GM21825 (cell line): ENCODE data around the gene GLOD5.

Source experiments
- ATAC-seq: cut with Tn5 transposase; IDR thresholded peaks from one replicate; pipeline ENCODE4 v1.9.1; 2021; ENCODE audit warnings: mild to moderate bottlenecking, moderate library complexity; ENCODE audit not compliant: unreplicated experiment

Gene GLOD5

DNA sequence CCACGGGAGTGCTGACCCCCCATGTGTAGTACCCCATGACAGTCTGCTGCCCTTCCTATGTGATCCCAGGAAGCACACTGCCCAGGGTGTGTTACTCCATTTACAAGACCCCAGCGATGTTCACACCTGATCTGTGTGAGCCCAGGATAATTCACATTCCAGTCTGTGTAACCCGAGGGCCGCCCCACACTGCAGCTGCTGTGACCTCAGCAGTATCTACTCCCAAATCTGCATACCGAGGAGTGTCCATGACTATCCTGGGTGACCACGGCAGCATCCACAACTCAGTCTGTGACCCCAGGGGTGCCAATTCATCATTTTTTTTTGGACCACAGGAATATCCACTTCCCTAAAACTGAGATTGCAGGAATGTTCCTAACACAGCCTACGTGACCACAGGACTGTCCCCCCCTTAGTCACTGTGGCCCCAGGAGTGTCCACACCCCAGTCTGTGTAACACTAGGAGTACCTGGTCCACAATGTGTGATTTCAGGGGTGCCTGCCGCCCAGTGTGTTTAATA lies 7.8 kb upstream of the GLOD5 start:
- no peak for ATAC-seq

DNA sequence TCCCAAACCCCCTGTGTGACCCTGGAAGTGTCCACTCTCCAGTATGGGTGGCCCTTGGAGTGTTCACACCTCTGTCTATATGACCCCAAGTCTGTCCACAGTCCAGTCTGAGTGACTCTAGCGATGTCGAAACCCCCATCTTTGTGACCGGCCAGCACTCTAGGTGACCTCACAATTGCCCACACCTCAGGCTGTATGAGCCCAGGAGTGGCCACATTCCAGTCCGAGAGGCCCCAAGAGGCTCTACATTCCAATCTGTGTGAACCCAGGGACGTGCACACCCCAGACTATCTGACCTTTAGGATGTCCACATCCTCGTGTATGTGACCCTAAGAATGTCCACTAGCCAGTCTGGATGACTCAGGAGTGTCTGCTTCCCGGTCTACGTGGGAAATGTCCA lies 7.3 kb upstream of the GLOD5 start:
- ATAC-seq, result no peak

DNA sequence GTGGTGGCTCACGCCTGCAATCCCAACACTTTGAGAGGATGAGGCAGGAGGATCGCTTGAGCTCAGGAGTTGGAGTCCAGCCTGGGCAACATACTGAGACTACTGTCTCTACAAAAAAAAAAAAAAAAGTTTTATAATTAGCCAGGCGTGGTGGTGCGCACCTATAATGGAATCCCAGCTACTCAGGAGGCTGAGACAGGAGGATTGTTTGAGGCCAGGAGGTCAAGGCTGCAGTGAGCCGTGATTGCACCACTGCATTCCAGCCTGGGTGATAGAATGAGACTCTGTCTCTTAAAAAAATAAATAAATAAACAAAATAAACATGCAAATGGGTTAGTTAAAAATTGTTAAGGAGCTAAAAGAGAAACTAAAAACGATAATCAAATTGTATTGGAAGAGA lies 7.7 kb downstream of the GLOD5 start:
- ATAC-seq, result no peak

DNA sequence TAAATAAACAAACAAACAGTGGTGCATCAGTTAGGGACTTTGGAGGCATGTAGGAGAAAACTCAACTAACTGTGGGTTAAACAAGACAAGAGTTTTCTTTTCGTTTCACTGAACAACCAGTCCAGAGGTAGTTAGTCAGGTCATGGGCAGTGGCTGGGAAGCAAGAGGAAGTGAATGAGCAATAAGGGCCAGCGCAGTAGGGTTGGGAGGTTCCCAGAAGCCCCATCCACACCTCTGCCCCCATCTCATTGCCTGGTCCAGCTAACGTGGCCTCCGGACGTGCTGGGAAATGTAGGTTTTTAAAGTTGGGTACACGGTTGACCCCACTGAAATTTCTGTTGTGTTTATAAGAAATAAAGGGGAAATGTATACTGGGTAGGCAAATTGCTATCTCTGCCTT lies 8.7 kb downstream of the GLOD5 start:
- no peak for ATAC-seq

DNA sequence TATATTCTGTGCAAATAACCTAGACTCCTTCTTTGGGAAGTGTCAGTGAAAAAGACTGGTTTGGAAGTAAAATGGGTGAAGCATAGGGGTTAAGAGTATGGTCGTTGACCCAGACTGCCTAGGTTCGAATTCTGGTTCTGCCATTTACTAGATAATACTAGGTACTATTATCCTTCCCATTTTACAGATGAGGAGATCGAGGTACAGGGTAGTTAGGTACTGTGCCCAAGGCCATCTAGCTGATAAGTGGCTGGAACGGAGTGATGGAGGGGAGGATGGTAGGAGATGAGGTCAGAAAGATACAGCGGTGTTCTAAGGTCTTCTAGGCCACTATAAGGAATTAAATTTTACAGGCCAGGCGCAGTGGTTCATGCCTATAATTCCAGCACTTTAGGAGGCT lies 11.1 kb downstream of the GLOD5 start:
- ATAC-seq, result no peak

DNA sequence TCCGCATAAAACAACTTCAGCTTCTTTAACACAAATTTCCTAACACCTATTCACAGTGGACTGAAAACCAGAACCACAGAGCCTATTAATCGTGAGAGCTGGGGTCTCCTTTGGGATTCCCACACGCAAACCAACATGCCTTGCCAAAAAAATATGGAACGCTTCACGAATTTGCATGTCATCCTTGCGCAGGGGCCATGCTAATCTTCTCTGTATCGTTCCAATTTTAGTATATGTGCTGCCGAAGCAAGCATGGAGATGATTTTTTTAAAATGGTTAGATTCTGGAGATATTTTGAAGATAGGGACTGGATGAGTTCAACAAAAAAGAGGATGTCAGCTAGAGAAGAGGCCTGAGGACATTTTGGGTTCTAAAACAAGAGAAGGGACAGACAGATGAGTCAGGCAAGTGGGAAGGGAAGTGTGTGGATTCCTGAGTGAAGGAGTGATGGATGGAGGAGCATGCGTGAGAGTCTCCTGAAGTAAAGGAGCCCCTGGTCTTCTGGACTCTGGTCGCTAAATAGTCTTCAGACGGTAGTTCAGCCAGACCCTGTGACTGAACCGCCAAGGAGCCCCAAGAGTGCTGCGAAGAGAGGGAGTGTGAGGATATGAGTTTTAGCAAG lies 15.4 kb downstream of the GLOD5 start:
- no peak for ATAC-seq

DNA sequence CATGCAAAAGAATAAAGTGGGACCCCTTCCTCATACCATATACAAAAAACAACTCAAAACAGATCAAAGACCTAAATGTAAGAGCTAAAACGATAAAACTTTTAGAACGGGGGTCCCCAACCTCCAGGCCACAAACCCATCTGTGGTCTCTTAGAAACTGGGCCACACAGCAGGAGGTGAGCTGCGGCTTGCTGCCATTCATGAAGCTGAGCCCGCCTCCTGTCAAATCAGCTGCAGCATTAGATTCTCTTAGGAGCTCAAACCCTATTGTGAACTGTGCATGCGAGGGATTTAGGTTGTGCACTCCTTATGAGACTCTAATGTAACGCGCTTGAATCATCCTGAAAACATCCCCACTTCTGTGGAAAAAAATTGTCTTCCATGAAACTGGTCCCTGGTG lies 17.9 kb downstream of the GLOD5 start:
- no peak for ATAC-seq

DNA sequence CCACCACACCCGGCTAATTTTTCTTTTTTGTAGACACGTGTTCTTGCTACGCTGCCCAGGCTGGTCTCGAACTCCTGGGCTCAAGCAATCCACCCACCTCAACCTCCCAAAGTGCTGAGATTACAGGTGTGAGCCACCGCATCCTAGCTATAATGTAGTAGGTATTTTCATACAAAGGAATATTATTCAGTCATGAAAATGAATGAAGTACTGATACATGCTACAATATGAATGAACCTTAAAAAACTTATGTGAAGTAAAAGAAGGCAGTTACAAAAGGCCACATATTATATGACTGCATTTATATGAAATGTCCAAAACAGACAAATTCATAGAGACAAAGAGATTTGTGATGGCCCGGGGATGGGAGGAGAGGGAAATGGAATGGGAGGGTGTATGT lies 20.2 kb downstream of the GLOD5 start:
- no peak for ATAC-seq

DNA sequence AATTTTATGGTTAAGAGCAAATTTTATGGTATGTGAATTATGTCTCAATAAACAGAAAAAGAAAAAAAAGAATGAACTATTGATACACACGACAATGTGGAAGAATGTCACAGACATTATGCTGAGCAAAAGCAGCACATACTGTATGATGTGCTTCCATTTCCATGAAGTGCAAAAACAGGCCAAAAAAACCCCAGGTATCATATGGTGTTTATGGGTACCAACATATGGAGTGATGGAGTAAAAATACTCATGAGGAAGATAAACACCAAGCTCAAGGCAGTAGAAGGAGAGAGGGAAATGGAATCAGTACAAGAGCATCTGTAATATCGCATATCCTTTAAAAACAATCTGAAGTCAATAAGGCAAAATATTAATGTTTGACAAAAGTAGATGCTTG lies 20.7 kb downstream of the GLOD5 start:
- no peak for ATAC-seq

DNA sequence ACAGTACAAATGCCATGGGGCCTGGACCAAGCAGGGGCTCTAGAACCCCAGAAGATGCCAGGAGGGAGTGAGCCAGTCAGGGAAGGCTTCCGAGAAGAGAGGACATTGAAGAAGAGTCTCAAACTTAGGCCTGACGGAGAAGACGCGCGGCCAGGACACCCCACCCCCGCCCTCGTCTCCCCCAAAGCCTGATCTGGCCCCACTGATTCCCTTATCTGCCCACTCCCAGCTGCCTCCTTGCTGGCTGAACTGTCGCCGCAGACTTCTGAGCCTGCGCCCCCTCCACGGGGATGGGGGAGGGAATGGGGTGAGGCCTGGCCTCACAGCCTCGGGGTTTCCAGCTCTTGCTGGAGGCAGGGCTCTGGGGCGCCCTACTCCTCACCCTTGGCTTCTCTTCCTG lies 21.2 kb downstream of the GLOD5 start:
- no peak for ATAC-seq

DNA sequence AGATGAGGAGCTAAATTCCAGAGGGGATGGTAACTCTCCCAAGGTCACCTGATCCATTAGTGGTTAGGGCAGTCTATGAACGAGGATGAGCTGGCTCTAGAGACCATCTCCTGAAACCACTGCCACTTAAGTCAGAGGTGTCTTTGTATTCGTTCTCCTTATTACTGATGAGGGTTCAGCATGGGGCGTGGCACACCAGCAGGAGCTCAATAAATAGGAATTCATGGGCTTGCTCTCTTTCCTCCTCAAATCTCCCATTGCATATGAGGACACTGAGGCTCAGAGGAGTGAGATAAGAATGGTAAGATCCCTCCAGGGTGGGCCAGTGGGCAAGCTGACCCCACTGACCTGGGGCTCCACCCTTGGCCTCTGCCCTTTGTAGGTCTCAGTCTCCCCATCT lies 23.2 kb downstream of the GLOD5 start:
- ATAC-seq, result no peak

DNA sequence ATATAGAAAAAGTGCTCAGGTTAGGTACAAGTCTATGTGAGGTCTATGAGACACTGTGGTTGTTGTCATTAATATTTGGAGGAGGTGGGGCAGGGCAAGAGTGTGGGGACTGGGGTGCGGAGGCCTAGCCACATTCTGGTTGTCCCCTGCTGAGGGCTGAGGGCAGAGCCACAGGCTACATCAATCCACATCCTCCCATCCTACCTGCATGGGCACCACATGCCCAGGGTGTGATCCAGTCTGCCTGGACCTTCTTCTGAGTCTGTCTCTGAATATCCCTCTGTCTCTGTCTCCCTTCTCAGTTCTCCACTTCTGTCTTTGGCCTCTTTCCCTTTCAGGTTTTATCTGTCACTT lies 23.6 kb downstream of the GLOD5 start:
- ATAC-seq, result no peak

DNA sequence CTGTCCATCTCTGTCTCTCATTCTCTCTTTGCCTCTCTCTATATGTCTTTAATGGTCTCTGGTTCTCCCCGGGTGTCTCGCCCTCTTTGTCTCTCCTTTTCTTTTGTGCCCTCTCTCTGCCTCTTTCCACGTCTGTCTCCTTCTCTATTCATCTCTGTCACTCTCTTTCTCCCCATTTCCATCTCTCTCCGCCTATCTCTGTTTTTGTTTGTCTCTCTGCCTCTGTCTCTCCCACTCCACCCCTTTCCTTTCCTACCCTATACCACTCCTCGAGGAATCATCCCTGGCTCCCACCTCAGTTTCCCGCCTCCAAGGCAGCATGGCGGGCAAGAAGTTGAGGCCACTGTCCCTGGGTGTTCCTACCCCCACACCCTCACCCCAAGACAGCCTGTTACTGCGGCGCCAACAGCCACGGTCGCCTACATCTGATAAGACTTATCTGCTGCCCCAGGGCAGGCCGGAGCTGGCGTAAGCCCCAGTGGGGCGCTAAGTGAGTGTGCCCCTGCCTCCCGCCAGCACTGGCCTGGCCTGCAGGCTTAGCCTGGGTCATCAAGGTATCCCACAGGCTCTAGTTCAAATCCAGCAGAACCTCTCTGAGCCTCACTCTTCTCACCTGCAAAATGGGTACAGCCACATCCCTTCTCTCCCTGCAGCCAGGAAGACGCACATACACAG lies 24.1 kb downstream of the GLOD5 start:
- no peak for ATAC-seq

DNA sequence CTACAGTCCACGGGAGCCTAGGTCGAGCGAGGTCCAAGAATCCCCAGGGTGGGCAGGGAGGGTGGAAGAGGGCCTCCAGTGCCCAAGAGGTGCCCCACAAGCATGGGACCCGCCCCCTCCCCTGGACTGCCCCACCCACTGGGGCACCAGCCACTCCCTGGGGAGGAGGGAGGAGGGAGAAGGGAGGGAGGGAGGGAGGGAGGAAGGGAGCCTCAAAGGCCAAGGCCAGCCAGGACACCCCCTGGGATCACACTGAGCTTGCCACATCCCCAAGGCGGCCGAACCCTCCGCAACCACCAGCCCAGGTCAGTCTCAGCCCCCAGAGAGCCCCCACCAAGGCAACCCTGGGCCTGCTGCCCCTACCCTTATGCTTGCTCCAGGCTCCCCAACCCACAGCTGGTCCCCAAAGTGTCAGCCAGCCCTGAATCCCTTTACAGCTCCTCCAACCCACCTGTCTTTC lies 24.8 kb downstream of the GLOD5 start, which contains the start of gene GATA1:
GATA1 (plus strand) TSS at position 250 of the 460 bp plus-strand sequence. CDS start 4,520 bp downstream, outside the sequence.
- no peak for ATAC-seq

DNA sequence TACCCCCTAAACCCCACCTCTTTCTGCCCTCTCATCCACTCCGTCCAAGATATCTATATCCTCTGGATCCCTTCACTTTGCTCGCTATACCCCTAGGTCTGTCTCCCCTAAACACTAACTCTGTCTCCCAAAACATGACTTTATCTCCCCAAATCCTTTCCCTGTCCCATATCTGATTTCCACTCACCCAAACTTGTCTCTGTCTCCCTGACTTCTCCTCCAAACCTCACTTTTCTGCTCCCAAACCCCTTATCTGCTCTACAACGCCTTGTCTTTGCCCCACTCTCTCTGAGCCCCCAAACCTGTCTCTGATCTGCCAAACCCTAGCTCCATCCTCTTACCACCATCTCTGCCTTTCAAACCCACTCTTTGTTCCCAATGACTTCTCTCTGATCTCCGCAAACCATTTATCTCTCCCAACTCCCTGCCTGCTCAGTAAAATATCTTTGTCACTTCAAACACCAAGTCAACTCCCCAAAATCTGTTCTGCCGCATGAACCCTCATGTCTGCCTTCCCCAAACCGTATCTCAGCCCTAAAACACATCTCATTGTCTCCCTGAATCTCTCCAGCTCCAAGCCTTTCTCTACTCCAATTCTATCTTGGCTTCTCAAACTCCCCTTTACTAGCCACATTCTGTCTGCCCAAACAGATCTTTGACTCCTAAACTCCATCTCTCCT lies 25.4 kb downstream of the GLOD5 start:
- ATAC-seq, result no peak

DNA sequence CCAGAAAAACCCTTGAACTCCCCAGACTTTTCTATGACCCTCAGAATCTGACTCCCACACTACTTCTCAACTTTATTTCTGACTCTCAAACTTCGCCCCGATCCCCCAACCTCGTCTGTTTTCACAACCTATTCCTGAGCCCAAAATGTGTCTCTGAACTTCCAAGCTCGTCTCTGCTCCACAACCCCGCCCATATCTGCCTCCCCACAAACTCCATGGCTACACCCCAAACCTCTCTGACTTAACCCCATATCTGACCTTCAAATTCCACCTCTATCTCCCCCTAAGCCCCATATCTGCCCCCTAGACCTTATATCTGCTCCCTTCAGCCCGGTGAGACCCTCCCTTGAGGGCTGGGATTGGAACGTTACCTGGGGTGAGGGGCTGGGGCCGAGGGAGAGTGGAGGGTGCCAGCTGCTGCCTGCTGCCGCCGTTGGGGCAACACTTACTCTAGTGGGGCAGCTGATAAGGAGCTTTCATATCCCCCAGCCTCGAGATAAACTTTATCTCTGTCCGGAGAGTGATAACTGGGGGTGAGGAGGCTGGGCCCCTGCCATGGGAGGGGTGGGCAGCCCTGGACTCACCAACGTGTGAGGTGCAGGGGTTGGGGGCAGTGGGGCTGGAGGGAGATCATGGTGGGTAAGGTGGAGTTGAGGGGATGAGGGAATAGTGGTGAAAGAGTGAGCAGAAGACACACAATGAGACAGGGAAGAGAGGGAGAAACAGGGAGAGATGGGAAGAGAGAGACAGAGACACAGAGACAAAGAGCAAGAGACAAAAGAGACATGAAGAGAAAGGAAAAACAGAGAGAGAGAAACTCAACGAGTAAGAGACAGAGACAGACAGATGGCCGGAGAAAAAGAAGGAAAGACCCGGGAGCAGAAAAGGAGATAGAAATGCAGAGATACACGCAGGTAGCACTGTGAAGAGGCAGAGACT lies 26.2 kb downstream of the GLOD5 start:
- ATAC-seq, result no peak

DNA sequence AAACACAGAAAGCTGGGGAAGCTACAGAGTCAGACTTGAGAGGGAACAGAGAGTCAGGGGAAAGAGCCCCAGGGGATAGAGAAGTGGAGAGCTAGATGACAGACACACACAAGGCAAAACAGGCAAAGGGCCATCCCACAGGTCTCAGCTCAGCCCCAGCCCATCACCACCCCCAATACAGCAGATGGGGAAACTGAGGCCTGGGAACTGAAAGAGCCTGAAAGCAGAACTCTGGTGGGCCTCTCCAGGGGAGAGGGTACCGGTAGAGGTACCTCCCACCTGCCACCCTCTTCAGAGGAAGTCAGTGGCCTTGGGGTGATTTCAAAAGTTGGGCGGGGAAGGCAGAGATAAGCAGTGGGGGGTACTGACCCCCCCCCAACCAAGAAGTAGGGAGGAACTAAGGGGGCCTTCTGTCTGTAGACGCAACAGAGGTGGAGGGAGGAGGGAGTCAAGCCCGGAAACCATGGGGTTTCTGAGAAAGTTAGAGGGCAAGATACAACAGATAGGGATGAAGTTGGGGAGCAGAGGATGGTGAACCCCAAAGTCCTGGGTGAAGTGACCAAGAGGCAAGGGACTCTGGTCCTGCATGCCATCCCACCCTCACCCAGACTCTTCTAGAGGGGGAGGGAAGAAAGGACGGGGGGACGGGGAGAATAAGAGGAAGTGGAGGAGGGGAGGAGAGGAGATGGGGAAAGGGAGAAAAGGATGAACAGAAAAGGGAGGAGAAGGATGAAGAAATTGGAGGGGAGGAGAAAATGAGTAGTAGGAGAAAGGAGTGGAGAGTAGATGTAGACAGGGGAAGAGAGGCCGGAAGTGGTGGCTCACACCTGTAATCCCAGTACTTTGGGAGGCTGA lies 28.0 kb downstream of the GLOD5 start:
- ATAC-seq, result no peak

DNA sequence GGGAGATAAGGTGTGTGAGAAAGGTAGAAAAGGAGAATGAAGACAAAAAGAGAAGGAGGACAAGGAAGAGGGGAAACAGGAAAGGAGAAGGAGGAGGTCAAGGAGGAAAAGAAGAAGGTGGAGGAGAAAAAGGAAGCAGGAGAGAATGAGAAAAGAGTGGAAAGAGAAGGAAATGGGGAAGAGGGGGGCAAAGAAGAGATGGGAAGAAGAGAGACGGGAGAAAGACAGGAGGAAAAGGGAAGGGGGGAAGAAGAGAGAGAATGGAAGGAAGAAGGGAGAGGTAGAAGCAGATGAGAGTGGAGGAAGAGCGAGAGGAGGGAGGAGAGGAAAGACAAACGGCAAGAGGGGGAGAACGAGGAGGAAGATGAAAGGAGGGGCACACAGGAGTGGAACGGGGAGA lies 28.9 kb downstream of the GLOD5 start:
- no peak for ATAC-seq

DNA sequence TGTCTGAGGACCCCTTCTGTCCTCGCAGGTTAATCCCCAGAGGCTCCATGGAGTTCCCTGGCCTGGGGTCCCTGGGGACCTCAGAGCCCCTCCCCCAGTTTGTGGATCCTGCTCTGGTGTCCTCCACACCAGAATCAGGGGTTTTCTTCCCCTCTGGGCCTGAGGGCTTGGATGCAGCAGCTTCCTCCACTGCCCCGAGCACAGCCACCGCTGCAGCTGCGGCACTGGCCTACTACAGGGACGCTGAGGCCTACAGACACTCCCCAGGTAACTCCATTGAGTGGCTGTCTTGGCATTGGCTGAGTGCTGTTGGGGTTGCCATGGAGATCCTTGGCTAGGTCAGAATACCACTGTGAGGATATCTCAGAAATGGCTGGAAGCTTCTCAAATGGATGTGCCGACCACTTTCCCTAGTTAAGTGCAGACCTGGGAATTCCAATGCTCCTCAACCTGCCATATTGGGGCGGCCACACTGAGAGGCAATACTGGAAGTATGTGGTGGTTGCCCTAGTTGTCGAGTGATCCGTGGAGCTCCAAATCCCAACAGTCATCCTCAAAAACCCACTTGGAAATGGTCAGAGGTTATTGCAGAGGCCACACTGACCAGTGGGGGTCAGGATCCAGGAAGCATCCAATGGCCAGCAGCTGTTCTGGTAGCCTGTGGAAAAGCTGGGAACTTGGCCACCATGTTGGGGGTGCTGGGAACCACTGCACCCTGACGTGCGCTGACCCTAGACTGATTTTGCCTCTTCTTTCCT lies 29.7 kb downstream of the GLOD5 start:
- ATAC-seq, result no peak
